Measurements from ENCODE around the gene BZW2. TPM values are rescaled to one million over a fixed set of nuclear protein-coding genes. Genes with fewer than 3 reads are reported as not detected.

Gene BZW2
- total RNA-seq, 1 donor from 2014 or later, result 126 TPM

- TF ChIP-seq EZH2 (IDR thresholded peaks at IDR 0.05), result no peak
- TF ChIP-seq CTCF (IDR thresholded peaks at IDR 0.05), result no peak
- TF ChIP-seq EZH2phosphoT487 (IDR thresholded peaks at IDR 0.05), result no peak
- H4K20me1 ChIP-seq (ENCODE audit: low read depth), result no peaks in the 10 kb centered on the region
- no peak overlapping the region for H3K4me3 Mint-ChIP-seq
Measured at GRCh38 chr7:16732828-16733227, 86.8 kb downstream of the BZW2 start.

GRCh38 chr7:16734148-16734726 lies 88.3 kb downstream of the BZW2 start:
- DNase-seq (ENCODE audit: low spot score), result no peak
- Histone ChIP-seq H3F3A (ENCODE audit: low read depth) (no peaks in the 10 kb centered on the region), H3K4me2 (no peak overlapping the region), H4K20me1 (ENCODE audit: low read depth) (no peaks in the 10 kb centered on the region), H3K9me3 (ENCODE audit: low read depth) (no peaks in the 10 kb centered on the region), H3K4me1 (peaks cover 8% of the 10 kb centered on the region), H3K27me3 (no peaks in the 10 kb centered on the region), H3K36me3 (no peaks in the 10 kb centered on the region), H3K79me2 (ENCODE audit: low read depth) (no peaks in the 10 kb centered on the region), H2AFZ (replicated peaks) (peak overlapping the region; percentile 82), H3K4me3 (no peak overlapping the region), H3K9ac (no peak overlapping the region), H3K27ac (no peak overlapping the region)
- TF ChIP-seq EZH2phosphoT487 (IDR thresholded peaks at IDR 0.05), result no peak
- TF ChIP-seq EZH2 (IDR thresholded peaks at IDR 0.05), result no peak
- no peak for TF ChIP-seq CTCF (IDR thresholded peaks at IDR 0.05)
- Mint-ChIP-seq H3K4me3 (no peak overlapping the region), H3K36me3 (no peaks in the 10 kb centered on the region), H3K27me3 (ENCODE audit: insufficient read depth, low read depth) (peaks cover 10% of the 10 kb centered on the region), H3K27ac (no peak overlapping the region), H3K9me3 (peaks cover 2% of the 10 kb centered on the region), H3K4me1 (peaks cover 19% of the 10 kb centered on the region)

More at GRCh38 chr7:16732828-16733227, 86.8 kb downstream of the BZW2 start:
- Mint-ChIP-seq H3K9me3 (peaks cover 2% of the 10 kb centered on the region), H3K36me3 (no peaks in the 10 kb centered on the region), H3K27ac (no peak overlapping the region), H3K4me1 (peaks cover 16% of the 10 kb centered on the region), H3K27me3 (ENCODE audit: insufficient read depth, low read depth) (peaks cover 9% of the 10 kb centered on the region)
- Histone ChIP-seq H3K4me3 (no peak overlapping the region), H3K36me3 (no peaks in the 10 kb centered on the region), H2AFZ (replicated peaks) (no peak overlapping the region), H3K4me1 (peaks cover 8% of the 10 kb centered on the region), H3K9me3 (ENCODE audit: low read depth) (no peaks in the 10 kb centered on the region), H3K79me2 (ENCODE audit: low read depth) (no peaks in the 10 kb centered on the region), H3F3A (ENCODE audit: low read depth) (no peaks in the 10 kb centered on the region), H3K27me3 (no peaks in the 10 kb centered on the region), H3K27ac (no peak overlapping the region), H3K4me2 (no peak overlapping the region), H3K9ac (no peak overlapping the region)
- no peak for DNase-seq (ENCODE audit: low spot score)

GRCh38 chr7:16735020-16735419 lies 89.0 kb downstream of the BZW2 start:
- Histone ChIP-seq H4K20me1 (ENCODE audit: low read depth) (no peaks in the 10 kb centered on the region), H3K9me3 (ENCODE audit: low read depth) (no peaks in the 10 kb centered on the region), H3F3A (ENCODE audit: low read depth) (no peaks in the 10 kb centered on the region), H3K4me1 (peaks cover 8% of the 10 kb centered on the region), H3K4me2 (no peak overlapping the region), H3K4me3 (no peak overlapping the region), H3K36me3 (no peaks in the 10 kb centered on the region), H3K27me3 (no peaks in the 10 kb centered on the region), H3K9ac (no peak overlapping the region), H3K79me2 (ENCODE audit: low read depth) (no peaks in the 10 kb centered on the region), H3K27ac (no peak overlapping the region), H2AFZ (replicated peaks) (peak overlapping the region; percentile 82)
- TF ChIP-seq EZH2 (IDR thresholded peaks at IDR 0.05) (no peak), EZH2phosphoT487 (IDR thresholded peaks at IDR 0.05) (no peak), CTCF (IDR thresholded peaks at IDR 0.05) (no peak)
- Mint-ChIP-seq H3K4me3 (no peak overlapping the region), H3K27me3 (ENCODE audit: insufficient read depth, low read depth) (peaks cover 10% of the 10 kb centered on the region), H3K4me1 (peaks cover 19% of the 10 kb centered on the region), H3K9me3 (peaks cover 2% of the 10 kb centered on the region), H3K27ac (peak overlapping the region; percentile 47), H3K36me3 (no peaks in the 10 kb centered on the region)
- no peak for DNase-seq (ENCODE audit: low spot score)
